Adrenal gland (tissue), 5 donors: ENCODE measurements around the gene SNAPC3.

Experiments used
- CTCF ChIP-seq, 6 experiments: fragments of 450-650 bp in 4 of 6; fragments of 200-600 bp in 2 of 6; sonication (generic) in 1 of 6; IDR thresholded peaks; 1 replicate in 5 of 6; 2 replicates in 1 of 6; pipeline versions ENCODE4 v1.5.1 to v1.8.0; 2016 to 2021; ENCODE audit warnings: antibody characterized with exemption in 6 of 6, mild to moderate bottlenecking in 2 of 6, moderate library complexity in 1 of 6
- POLR2A ChIP-seq, 2 donors: fragments of 450-650 bp; IDR thresholded peaks; one replicate each; pipeline ENCODE4 v1.6.1; 2017; ENCODE audit warnings: antibody characterized with exemption in 2 of 2, mild to moderate bottlenecking in 2 of 2, moderate library complexity in 1 of 2
- donor health status: DM: no; HTN: no; CAD: no.

GRCh38 chr9:15501803-15502202 is 79.1 kb downstream of the SNAPC3 start:
- TF ChIP-seq CTCF (IDR thresholded peaks at IDR 0.05): no peak
- no peak for TF ChIP-seq POLR2A (IDR thresholded peaks at IDR 0.05)
